H9 (cell line): ENCODE measurements around the gene EME1. TPM values are rescaled to one million over a fixed set of nuclear protein-coding genes. Genes with fewer than 3 reads are reported as not detected.

Experiments
- DNase-seq: peaks from one replicate; pipeline ENCODE4 v3.0.0-alpha.2; 2017
- H2AFZ ChIP-seq: one replicate; pipeline ENCODE4 v1.6.1; 2013; ENCODE audit warnings: mild to moderate bottlenecking, low read length, control low read depth, moderate library complexity
- H2AK5ac ChIP-seq: 2 replicates; pipeline ENCODE4 v1.6.1; 2013; ENCODE audit warnings: low read length, control low read depth, mixed read lengths; ENCODE audit not compliant: insufficient read length
- H2BK120ac ChIP-seq: one replicate; pipeline ENCODE4 v1.6.1; 2013; ENCODE audit warnings: low read depth, mild to moderate bottlenecking, low read length, control low read depth, inconsistent platforms; ENCODE audit not compliant: poor library complexity, severe bottlenecking
- H2BK12ac ChIP-seq: 2 replicates; pipeline ENCODE4 v1.6.1; 2013; ENCODE audit warnings: low read length, control low read depth, mixed read lengths, low read depth; ENCODE audit not compliant: insufficient read length
- H2BK15ac ChIP-seq: 2 replicates; pipeline ENCODE4 v1.6.1; 2013; ENCODE audit warnings: low read depth, low read length, control low read depth
- H2BK20ac ChIP-seq: one replicate; pipeline ENCODE4 v1.6.1; 2013; ENCODE audit warnings: low read depth, mild to moderate bottlenecking, low read length, control low read depth, inconsistent platforms; ENCODE audit not compliant: poor library complexity, severe bottlenecking
- H2BK5ac ChIP-seq: 2 replicates; pipeline ENCODE4 v1.6.1; 2013; ENCODE audit warnings: low read length, control low read depth, mixed read lengths; ENCODE audit not compliant: insufficient read length
- H3K14ac ChIP-seq: 2 replicates; pipeline ENCODE4 v1.6.1; 2013; ENCODE audit warnings: low read length, control low read depth; ENCODE audit not compliant: insufficient read depth
- H3K18ac ChIP-seq: 2 replicates; pipeline ENCODE4 v1.6.1; 2013; ENCODE audit warnings: low read depth, mild to moderate bottlenecking, mixed read lengths, low read length, control low read depth; ENCODE audit not compliant: insufficient read length
- H3K23ac ChIP-seq: 2 replicates; pipeline ENCODE4 v1.6.1; 2013; ENCODE audit warnings: low read length, control low read depth, mixed read lengths, low read depth; ENCODE audit not compliant: insufficient read length
- H3K23me2 ChIP-seq: 2 replicates; pipeline ENCODE4 v1.6.1; 2013; ENCODE audit warnings: low read depth, mild to moderate bottlenecking, mixed read lengths, low read length, control low read depth; ENCODE audit not compliant: insufficient read length, poor library complexity, severe bottlenecking
- H3K27ac ChIP-seq: 2 replicates; pipeline ENCODE4 v1.5.1; 2013; ENCODE audit warnings: low read length, control low read depth, mixed read lengths, low read depth; ENCODE audit not compliant: insufficient read length
- H3K27me3 ChIP-seq: 2 replicates; pipeline ENCODE4 v1.6.1; 2013; ENCODE audit warnings: low read length, control low read depth, inconsistent platforms; ENCODE audit not compliant: insufficient read depth
- H3K4ac ChIP-seq: 2 replicates; pipeline ENCODE4 v1.6.1; 2013; ENCODE audit warnings: low read depth, mild to moderate bottlenecking, control low read depth, inconsistent platforms, low read length, moderate library complexity
- H3K4me1 ChIP-seq: 2 replicates; pipeline ENCODE4 v1.6.1; 2013; ENCODE audit warnings: low read length, control low read depth, inconsistent platforms; ENCODE audit not compliant: insufficient read depth
- H3K4me2 ChIP-seq: 2 replicates; pipeline ENCODE4 v1.6.1; 2013; ENCODE audit warnings: low read length, control low read depth, mixed read lengths; ENCODE audit not compliant: insufficient read length, insufficient read depth
- H3K56ac ChIP-seq: 2 replicates; pipeline ENCODE4 v1.6.1; 2013; ENCODE audit warnings: low read depth, mild to moderate bottlenecking, mixed read lengths, low read length, control low read depth; ENCODE audit not compliant: insufficient read length
- H3K79me1 ChIP-seq: 2 replicates; pipeline ENCODE4 v1.6.1; 2013; ENCODE audit warnings: low read depth, mild to moderate bottlenecking, moderate library complexity, low read length, control low read depth, inconsistent platforms; ENCODE audit not compliant: insufficient read depth, poor library complexity, severe bottlenecking
- H3K79me2 ChIP-seq: 2 replicates; pipeline ENCODE4 v1.6.1; 2013; ENCODE audit warnings: low read length, control low read depth, inconsistent platforms; ENCODE audit not compliant: insufficient read depth
- H3K9ac ChIP-seq: 2 replicates; pipeline ENCODE4 v1.6.1; 2013; ENCODE audit warnings: low read length, control low read depth, mixed read lengths; ENCODE audit not compliant: insufficient read length; ENCODE audit errors: extremely low read depth
- H3K9me3 ChIP-seq: one replicate; pipeline ENCODE4 v1.6.1; 2013; ENCODE audit warnings: low read depth, low read length, inconsistent platforms; ENCODE audit not compliant: control insufficient read depth
- H3T11ph ChIP-seq: one replicate; pipeline ENCODE4 v1.6.1; 2013; ENCODE audit warnings: mild to moderate bottlenecking, low read length, control low read depth, inconsistent platforms
- H4K20me1 ChIP-seq: one replicate; pipeline ENCODE4 v1.6.1; 2013; ENCODE audit not compliant: control insufficient read depth, insufficient read length, insufficient read depth
- H4K5ac ChIP-seq: 2 replicates; pipeline ENCODE4 v1.6.1; 2013; ENCODE audit warnings: low read depth, mild to moderate bottlenecking, mixed read lengths, low read length, control low read depth; ENCODE audit not compliant: insufficient read length
- H4K8ac ChIP-seq: replicated peaks from 2 replicates; pipeline ENCODE4 v1.6.1; 2013; ENCODE audit warnings: low read length, control low read depth, mixed read lengths, low read depth; ENCODE audit not compliant: insufficient read length
- H4K91ac ChIP-seq: 2 replicates; pipeline ENCODE4 v1.6.1; 2013; ENCODE audit warnings: low read depth, mild to moderate bottlenecking, moderate library complexity, mixed read lengths, low read length, control low read depth; ENCODE audit not compliant: insufficient read length
- H3K27ac Mint-ChIP-seq, 3 experiments: 2 replicates in 2 of 3; 3 replicates in 1 of 3; pipeline ENCODE4 v1.8.0; 2020 to 2021; ENCODE audit warnings: mixed read lengths in 3 of 3, mild to moderate bottlenecking in 1 of 3, moderate library complexity in 1 of 3
- H3K27me3 Mint-ChIP-seq: 2 replicates; pipeline ENCODE4 v1.8.0; 2021; ENCODE audit warnings: low read depth, mild to moderate bottlenecking, moderate library complexity, mixed read lengths
- H3K36me3 Mint-ChIP-seq, 3 experiments: 2 replicates in 2 of 3; 3 replicates in 1 of 3; pipeline ENCODE4 v1.8.0; 2020 to 2021; ENCODE audit warnings: low read depth in 3 of 3, mixed read lengths in 3 of 3; ENCODE audit not compliant: insufficient read depth in 1 of 3
- H3K4me1 Mint-ChIP-seq, 2 experiments: 2 replicates each; pipeline ENCODE4 v1.8.0; 2020; ENCODE audit warnings: mixed read lengths in 2 of 2
- H3K4me3 Mint-ChIP-seq, 2 experiments: 2 replicates in 1 of 2; 3 replicates in 1 of 2; pipeline ENCODE4 v1.8.0; 2020 to 2021; ENCODE audit warnings: mild to moderate bottlenecking in 2 of 2, mixed read lengths in 2 of 2, moderate library complexity in 1 of 2
- H3K9me3 Mint-ChIP-seq, 2 experiments: 2 replicates in 1 of 2; 3 replicates in 1 of 2; pipeline ENCODE4 v1.8.0; 2020; ENCODE audit warnings: mild to moderate bottlenecking in 2 of 2, mixed read lengths in 2 of 2, moderate library complexity in 1 of 2
- WGBS: extraction: QIAGEN DNeasy Blood & Tissue Kit; methylation state at CpG from one replicate; pipeline ENCODE4 v1.1.7; 2013; ENCODE audit warnings: missing lambda C conversion rate, low lambda C conversion rate, mixed read lengths; ENCODE audit not compliant: insufficient read length; ENCODE audit errors: extremely low coverage; 5-methylcytosine and 5-hydroxymethylcytosine counted together
- total RNA-seq: library from RNA; stranded (reverse); gene quantifications from 2 replicates; pipeline ENCODE4 v1.2.1, GENCODE V29; 2021
- TF ChIP-seq, protein P1 (sequence below): fragments of 200-600 bp; sonication (generic); conservative IDR thresholded peaks from 3 replicates; pipeline ENCODE4 v1.8.0; 2021; ENCODE audit warnings: antibody characterized with exemption, mild to moderate bottlenecking

Gene EME1
- total RNA-seq, 1 experiment from 2014 or later: 15.1 TPM

GRCh38 chr17:50356418-50356817, 16.6 kb upstream of the EME1 start:
- Mint-ChIP-seq H3K27ac (no peak overlapping the region), H3K9me3 (no peaks in the 10 kb centered on the region), H3K36me3 (peaks cover 23 to 62% (median 59%) of the 10 kb centered on the region in 3 experiments; a peak in 6 of 7 replicates), H3K4me1 (no peaks in the 10 kb centered on the region), H3K4me3 (no peak overlapping the region), H3K27me3 (no peaks in the 10 kb centered on the region; the same call in 1 of the 2 replicates)
- Histone ChIP-seq H3K56ac (no peak overlapping the region), H3K9ac (no peak overlapping the region), H3K4me1 (no peaks in the 10 kb centered on the region), H2BK12ac (no peak overlapping the region), H2AFZ (no peak overlapping the region), H3K4me2 (no peak overlapping the region), H3K27ac (no peak overlapping the region), H3K79me1 (no peaks in the 10 kb centered on the region), H4K5ac (no peak overlapping the region), H3K9me3 (no peaks in the 10 kb centered on the region), H4K91ac (no peak overlapping the region), H2BK120ac (no peak overlapping the region), H3K14ac (no peak overlapping the region), H3K18ac (no peak overlapping the region), H2BK15ac (no peak overlapping the region), H3K79me2 (no peaks in the 10 kb centered on the region), H3K4ac (no peak overlapping the region), H2BK5ac (no peak overlapping the region), H2AK5ac (no peak overlapping the region), H3T11ph (no peak overlapping the region), H4K20me1 (no peaks in the 10 kb centered on the region), H4K8ac (no peak overlapping the region), H2BK20ac (no peak overlapping the region), H3K27me3 (no peaks in the 10 kb centered on the region), H3K23me2 (no peaks in the 10 kb centered on the region), H3K23ac (no peak overlapping the region)
- TF ChIP-seq, protein P1, sequence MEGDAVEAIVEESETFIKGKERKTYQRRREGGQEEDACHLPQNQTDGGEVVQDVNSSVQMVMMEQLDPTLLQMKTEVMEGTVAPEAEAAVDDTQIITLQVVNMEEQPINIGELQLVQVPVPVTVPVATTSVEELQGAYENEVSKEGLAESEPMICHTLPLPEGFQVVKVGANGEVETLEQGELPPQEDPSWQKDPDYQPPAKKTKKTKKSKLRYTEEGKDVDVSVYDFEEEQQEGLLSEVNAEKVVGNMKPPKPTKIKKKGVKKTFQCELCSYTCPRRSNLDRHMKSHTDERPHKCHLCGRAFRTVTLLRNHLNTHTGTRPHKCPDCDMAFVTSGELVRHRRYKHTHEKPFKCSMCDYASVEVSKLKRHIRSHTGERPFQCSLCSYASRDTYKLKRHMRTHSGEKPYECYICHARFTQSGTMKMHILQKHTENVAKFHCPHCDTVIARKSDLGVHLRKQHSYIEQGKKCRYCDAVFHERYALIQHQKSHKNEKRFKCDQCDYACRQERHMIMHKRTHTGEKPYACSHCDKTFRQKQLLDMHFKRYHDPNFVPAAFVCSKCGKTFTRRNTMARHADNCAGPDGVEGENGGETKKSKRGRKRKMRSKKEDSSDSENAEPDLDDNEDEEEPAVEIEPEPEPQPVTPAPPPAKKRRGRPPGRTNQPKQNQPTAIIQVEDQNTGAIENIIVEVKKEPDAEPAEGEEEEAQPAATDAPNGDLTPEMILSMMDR: no peak
- DNase-seq: no peak
- WGBS: no CpG with 5 or more reads among the region's 12 CpGs
